HepG2 (cell line): ENCODE results near the gene CTSZ. TPM values are rescaled to one million over a fixed set of nuclear protein-coding genes. Genes with fewer than 3 reads are reported as not detected.
A peak's percentile ranks its signal among the peaks of the same experiment; 100 is the strongest.

Experiments used
- ATF7-NPFF ChIP-seq: sonication (generic); formaldehyde crosslinking; IDR thresholded peaks from 2 replicates; pipeline ENCODE4 v1.8.1; 2023; ENCODE audit warnings: mild to moderate bottlenecking, low read depth, missing genetic modification reagents, moderate library complexity
- HES4 ChIP-seq: sonication (generic); formaldehyde crosslinking; IDR thresholded peaks from 2 replicates; pipeline ENCODE4 v1.9.0; 2021; ENCODE audit warnings: mild to moderate bottlenecking, missing genetic modification reagents, borderline replicate concordance
- HOXA9 ChIP-seq: sonication (generic); formaldehyde crosslinking; IDR thresholded peaks from 2 replicates; pipeline ENCODE4 v1.8.1; 2022; ENCODE audit warnings: missing genetic modification reagents, mild to moderate bottlenecking, moderate library complexity, borderline replicate concordance
- KDM1A ChIP-seq: IDR thresholded peaks from 2 replicates; pipeline ENCODE4 v1.6.1; 2016; ENCODE audit warnings: missing compliant biosample characterization
- KDM2A ChIP-seq: sonication (generic); formaldehyde crosslinking; IDR thresholded peaks from 2 replicates; pipeline ENCODE4 v1.4.0; 2020; ENCODE audit warnings: low read depth, missing genetic modification reagents, borderline replicate concordance
- MATR3 ChIP-seq: sonication (generic); formaldehyde crosslinking; IDR thresholded peaks from 2 replicates; pipeline ENCODE4 v1.4.0; 2020; ENCODE audit warnings: missing genetic modification reagents
- MED1 ChIP-seq: sonication (generic); formaldehyde crosslinking; IDR thresholded peaks from 2 replicates; pipeline ENCODE4 v1.4.0; 2020; ENCODE audit warnings: missing genetic modification reagents
- NCOA1 ChIP-seq: sonication (generic); formaldehyde crosslinking; IDR thresholded peaks from 2 replicates; pipeline ENCODE4 v1.9.0; 2021; ENCODE audit warnings: missing genetic modification reagents
- NCOA5 ChIP-seq: sonication (generic); formaldehyde crosslinking; IDR thresholded peaks from 2 replicates; pipeline ENCODE4 v1.4.0; 2020; ENCODE audit warnings: missing genetic modification reagents
- RORA ChIP-seq: sonication (generic); formaldehyde crosslinking; IDR thresholded peaks from 2 replicates; pipeline ENCODE4 v1.5.0; 2020; ENCODE audit warnings: mild to moderate bottlenecking, missing genetic modification reagents, moderate library complexity
- SIX1 ChIP-seq: sonication (generic); formaldehyde crosslinking; IDR thresholded peaks from 2 replicates; pipeline ENCODE4 v1.4.0; 2020; ENCODE audit warnings: missing genetic modification reagents, borderline replicate concordance
- TCF7L2 ChIP-seq: IDR thresholded peaks from 2 replicates; pipeline ENCODE4 v1.6.1; 2011; ENCODE audit warnings: mild to moderate bottlenecking, low read depth, low read length, moderate library complexity
- TIGD3 ChIP-seq: sonication (generic); formaldehyde crosslinking; IDR thresholded peaks from 2 replicates; pipeline ENCODE4 v1.5.1; 2020; ENCODE audit warnings: mild to moderate bottlenecking, missing genetic modification reagents, borderline replicate concordance
- ZBTB10 ChIP-seq: sonication (generic); formaldehyde crosslinking; IDR thresholded peaks from 2 replicates; pipeline ENCODE4 v1.4.0; 2020; ENCODE audit warnings: missing genetic modification reagents, borderline replicate concordance
- ZNF143 ChIP-seq: sonication (generic); formaldehyde crosslinking; IDR thresholded peaks from 2 replicates; pipeline ENCODE4 v1.4.0; 2020; ENCODE audit warnings: missing genetic modification reagents
- ZNF17 ChIP-seq: sonication (generic); formaldehyde crosslinking; IDR thresholded peaks from 2 replicates; pipeline ENCODE4 v1.5.0; 2020; ENCODE audit warnings: mild to moderate bottlenecking, missing genetic modification reagents
- ZNF446 ChIP-seq: sonication (generic); formaldehyde crosslinking; IDR thresholded peaks from 2 replicates; pipeline ENCODE4 v1.5.0; 2020; ENCODE audit warnings: mild to moderate bottlenecking, missing genetic modification reagents
- ZNF460 ChIP-seq: sonication (generic); formaldehyde crosslinking; IDR thresholded peaks from 2 replicates; pipeline ENCODE4 v1.5.1; 2020; ENCODE audit warnings: missing genetic modification reagents, mild to moderate bottlenecking, borderline replicate concordance
- ZNF552 ChIP-seq: sonication (generic); formaldehyde crosslinking; IDR thresholded peaks from 2 replicates; pipeline ENCODE4 v1.9.0; 2022; ENCODE audit warnings: missing genetic modification reagents, mild to moderate bottlenecking, borderline replicate concordance
- ZNF574 ChIP-seq: sonication (generic); formaldehyde crosslinking; IDR thresholded peaks from 2 replicates; pipeline ENCODE4 v1.4.0; 2020; ENCODE audit warnings: missing genetic modification reagents
- ZNF629 ChIP-seq: sonication (generic); formaldehyde crosslinking; conservative IDR thresholded peaks from 2 replicates; pipeline ENCODE4 v1.5.0; 2020; ENCODE audit warnings: missing genetic modification reagents
- polyA plus RNA-seq, 8 experiments: library from polyadenylated mRNA; depleted of rRNA in 3 of 8; stranded (reverse) in 7 of 8; unstranded in 1 of 8; fragments of >200 nt; fragmentation: Illumina TruSeq in 4 of 8; extraction: Trizol in 4 of 8; gene quantifications; 2 replicates each; pipeline versions ENCODE4 v1.2.1 to v1.2.3, GENCODE V29; 2011 to 2016; ENCODE audit warnings: low read depth in 4 of 8, missing spikeins in 1 of 8, mixed read lengths in 1 of 8; ENCODE audit not compliant: insufficient read depth in 1 of 8
- total RNA-seq, 5 experiments: library from RNA; depleted of rRNA; stranded (reverse); fragments of >200 nt; fragmentation: Illumina TruSeq; extraction: Trizol; gene quantifications; 2 replicates each; pipeline ENCODE4 v1.2.3, GENCODE V29; 2016; ENCODE audit warnings: low read depth in 1 of 5
- TF ChIP-seq, protein P1 (sequence below): sonication (generic); formaldehyde crosslinking; IDR thresholded peaks from 2 replicates; pipeline ENCODE4 v1.4.0; 2020; ENCODE audit warnings: missing genetic modification reagents, low read depth, mild to moderate bottlenecking, borderline replicate concordance

CTSZ gene
- total and polyA plus RNA-seq, 2 of the 13 experiments (the other 11 are each of a cell fraction or from before 2014, with no cell fraction given), result 0.33 TPM; not detected in 1

GRCh38 chr20:59015812-59016711 lies 9.0 kb upstream of the CTSZ start (continued):
- TF ChIP-seq SIX1 (CRISPR knock-in tag) (peak; percentile 76; the same call in 1 of the 2 replicates), ZNF574 (CRISPR knock-in tag) (peak; percentile 74), ZNF460 (CRISPR knock-in tag) (no peak), MED1 (peak; percentile 95), ZNF552 (CRISPR knock-in tag) (no peak), MATR3 (CRISPR knock-in tag) (no peak), NCOA1 (CRISPR knock-in tag) (peak; percentile 63; the same call in 1 of the 2 replicates), ZNF629 (peak; percentile 66), KDM1A (peak; percentile 89), NCOA5 (no peak), HES4 (no peak), ATF7-NPFF (CRISPR knock-in tag) (peak; percentile 63; the same call in 1 of the 2 replicates), ZBTB10 (CRISPR knock-in tag) (peak; percentile 42; the same call in 1 of the 2 replicates), TIGD3 (CRISPR knock-in tag) (no peak), TCF7L2 (peak; percentile 60), ZNF143 (CRISPR knock-in tag) (peak; percentile 70), RORA (CRISPR knock-in tag) (no peak), HOXA9 (no peak), ZNF446 (peak; percentile 68; the same call in 1 of the 2 replicates), ZNF17 (CRISPR knock-in tag) (no peak), KDM2A (CRISPR knock-in tag) (peak; percentile 77)
- TF ChIP-seq, protein P1, sequence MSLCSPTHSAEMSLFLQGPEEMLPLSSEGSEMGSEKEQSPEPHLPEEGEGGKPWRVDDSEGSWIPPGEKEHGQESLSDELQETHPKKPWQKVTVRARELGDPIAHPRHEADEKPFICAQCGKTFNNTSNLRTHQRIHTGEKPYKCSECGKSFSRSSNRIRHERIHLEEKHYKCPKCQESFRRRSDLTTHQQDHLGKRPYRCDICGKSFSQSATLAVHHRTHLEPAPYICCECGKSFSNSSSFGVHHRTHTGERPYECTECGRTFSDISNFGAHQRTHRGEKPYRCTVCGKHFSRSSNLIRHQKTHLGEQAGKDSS (CRISPR knock-in tag), result peak; percentile 87
